Neuronal stem cell (in vitro differentiated cells): Measurements from ENCODE around the gene SND1.
A peak's percentile ranks its signal among the peaks of the same experiment; 100 is the strongest.

Experiments
- DNase-seq: peaks from one replicate; pipeline ENCODE4 v3.0.0-alpha.2; 2013; ENCODE audit warnings: low spot score
- H2AFZ ChIP-seq: one replicate; pipeline ENCODE4 v1.6.1; 2013; ENCODE audit warnings: mild to moderate bottlenecking, low read length, inconsistent platforms
- H2AK5ac ChIP-seq: 2 replicates; pipeline ENCODE4 v1.6.1; 2013; ENCODE audit warnings: low read depth, mild to moderate bottlenecking, inconsistent platforms, low read length, moderate library complexity, mixed read lengths
- H2BK120ac ChIP-seq: 2 replicates; pipeline ENCODE4 v1.6.1; 2013; ENCODE audit warnings: low read depth, mild to moderate bottlenecking, inconsistent platforms, low read length, moderate library complexity, mixed read lengths
- H2BK12ac ChIP-seq: one replicate; pipeline ENCODE4 v1.6.1; 2013; ENCODE audit warnings: low read length, inconsistent platforms
- H2BK15ac ChIP-seq: 2 replicates; pipeline ENCODE4 v1.6.1; 2013; ENCODE audit warnings: mild to moderate bottlenecking, low read length, inconsistent platforms, mixed read lengths
- H2BK5ac ChIP-seq: one replicate; pipeline ENCODE4 v1.6.1; 2013; ENCODE audit warnings: inconsistent platforms, mild to moderate bottlenecking, low read length, moderate library complexity
- H3K14ac ChIP-seq: one replicate; pipeline ENCODE4 v1.6.1; 2013; ENCODE audit warnings: low read length, inconsistent platforms
- H3K18ac ChIP-seq: 2 replicates; pipeline ENCODE4 v1.6.1; 2013; ENCODE audit warnings: low read length, inconsistent platforms
- H3K23ac ChIP-seq: 2 replicates; pipeline ENCODE4 v1.6.1; 2013; ENCODE audit warnings: low read depth, mild to moderate bottlenecking, mixed read lengths, low read length, inconsistent platforms; ENCODE audit not compliant: poor library complexity
- H3K27ac ChIP-seq: replicated peaks from 3 replicates; pipeline ENCODE4 v1.5.1; 2013; ENCODE audit warnings: low read length, inconsistent platforms
- H3K27me3 ChIP-seq, 3 experiments: 2 replicates each; pipeline ENCODE4 v1.6.1; 2013; ENCODE audit warnings: low read length in 3 of 3, mild to moderate bottlenecking in 2 of 3, inconsistent platforms in 1 of 3, low read depth in 1 of 3, mixed read lengths in 1 of 3, moderate library complexity in 1 of 3; ENCODE audit not compliant: control insufficient read depth in 3 of 3, insufficient read depth in 3 of 3
- H3K36me3 ChIP-seq, 2 donors: replicated peaks in 1 of 2; 2 replicates each; pipeline ENCODE4 v1.6.1; 2013; ENCODE audit warnings: low read length in 2 of 2; ENCODE audit not compliant: control insufficient read depth in 2 of 2, insufficient read depth in 2 of 2
- H3K4ac ChIP-seq: 2 replicates; pipeline ENCODE4 v1.6.1; 2013; ENCODE audit warnings: inconsistent platforms, mild to moderate bottlenecking, low read length, moderate library complexity
- H3K4me1 ChIP-seq, 2 donors: 1 replicate in 1 of 2; 2 replicates in 1 of 2; pipeline ENCODE4 v1.6.1; 2013; ENCODE audit warnings: low read length in 2 of 2, low read depth in 1 of 2; ENCODE audit not compliant: control insufficient read depth in 2 of 2, insufficient read depth in 1 of 2
- H3K4me2 ChIP-seq: one replicate; pipeline ENCODE4 v1.6.1; 2013; ENCODE audit warnings: mild to moderate bottlenecking, low read length, inconsistent platforms; ENCODE audit not compliant: insufficient read depth, poor library complexity, severe bottlenecking
- H3K4me3 ChIP-seq, 2 donors: 2 replicates each; pipeline ENCODE4 v1.5.1; 2013; ENCODE audit warnings: low read length in 2 of 2, mild to moderate bottlenecking in 2 of 2, inconsistent platforms in 1 of 2, moderate library complexity in 1 of 2
- H3K79me1 ChIP-seq: one replicate; pipeline ENCODE4 v1.6.1; 2013; ENCODE audit warnings: low read depth, mild to moderate bottlenecking, inconsistent platforms, low read length, moderate library complexity
- H3K9ac ChIP-seq: one replicate; pipeline ENCODE4 v1.6.1; 2013; ENCODE audit warnings: mild to moderate bottlenecking, low read depth, low read length, inconsistent platforms; ENCODE audit not compliant: poor library complexity
- H3K9me3 ChIP-seq, 2 donors: replicated peaks in 1 of 2; 2 replicates each; pipeline versions ENCODE3 to v1.6.1; 2013; ENCODE audit warnings: low read length in 2 of 2, mild to moderate bottlenecking in 2 of 2, inconsistent platforms in 1 of 2, low read depth in 1 of 2, mixed read lengths in 1 of 2, moderate library complexity in 1 of 2; ENCODE audit not compliant: control insufficient read depth in 2 of 2, insufficient read depth in 1 of 2
- H4K8ac ChIP-seq: one replicate; pipeline ENCODE4 v1.6.1; 2013; ENCODE audit warnings: low read depth, mild to moderate bottlenecking, inconsistent platforms, low read length, moderate library complexity
- H4K91ac ChIP-seq: one replicate; pipeline ENCODE4 v1.6.1; 2013; ENCODE audit warnings: low read length, low read depth, mild to moderate bottlenecking, inconsistent platforms; ENCODE audit not compliant: poor library complexity
- WGBS, 2 donors: extraction: QIAGEN DNeasy Blood & Tissue Kit; methylation state at CpG; one replicate each; pipeline ENCODE4 v1.1.7; 2013; ENCODE audit warnings: missing lambda C conversion rate in 2 of 2, mixed read lengths in 1 of 2; ENCODE audit not compliant: insufficient read length in 2 of 2, insufficient replicate concordance in 1 of 2; ENCODE audit errors: extremely low coverage in 2 of 2; 5-methylcytosine and 5-hydroxymethylcytosine counted together

Gene SND1

GRCh38 chr7:127995881-127996215 is 343.9 kb downstream of the SND1 start:
- Histone ChIP-seq H3K9me3 (no peaks in the 10 kb centered on the region), H3K79me1 (no peaks in the 10 kb centered on the region), H3K27me3 (no peaks in the 10 kb centered on the region), H2AFZ (no peak overlapping the region), H3K14ac (no peak overlapping the region), H2BK15ac (no peak overlapping the region), H3K9ac (no peak overlapping the region), H3K27ac (peak overlapping the region; percentile 10), H2AK5ac (no peak overlapping the region), H2BK120ac (no peak overlapping the region), H3K4me1 (peaks cover 15 to 21% of the 10 kb centered on the region in 2 donors), H3K36me3 (peaks cover 3 to 45% of the 10 kb centered on the region in 2 donors), H4K91ac (no peak overlapping the region), H3K4me2 (no peak overlapping the region), H3K4me3 (no peak overlapping the region), H4K8ac (no peak overlapping the region), H3K23ac (no peak overlapping the region), H2BK5ac (no peak overlapping the region), H2BK12ac (no peak overlapping the region), H3K4ac (no peak overlapping the region), H3K18ac (no peak overlapping the region)
- WGBS, 2 donors, result no CpG with 5 or more reads among the region's 3 CpGs
- no peak for DNase-seq

- no peak overlapping the region for H2BK5ac ChIP-seq
- peaks cover 15 to 21% of the 10 kb centered on the region in 2 donors for H3K4me1 ChIP-seq
- H3K27ac ChIP-seq, result no peak overlapping the region
- H3K4me3 ChIP-seq, result no peak overlapping the region
- no peak overlapping the region for H2BK15ac ChIP-seq
- H4K91ac ChIP-seq, result no peak overlapping the region
- no peaks in the 10 kb centered on the region for H3K79me1 ChIP-seq
- no peak overlapping the region for H3K18ac ChIP-seq
- H3K9me3 ChIP-seq, result no peaks in the 10 kb centered on the region
- no peak overlapping the region for H2BK120ac ChIP-seq
- H3K23ac ChIP-seq, result no peak overlapping the region
- H3K14ac ChIP-seq, result no peak overlapping the region
- no peak overlapping the region for H3K4me2 ChIP-seq
- H3K36me3 ChIP-seq, result peaks cover 1 to 39% of the 10 kb centered on the region in 2 donors
- no peak overlapping the region for H2AFZ ChIP-seq
- H2AK5ac ChIP-seq, result no peak overlapping the region
- no peak overlapping the region for H3K9ac ChIP-seq
- H3K27me3 ChIP-seq, result no peaks in the 10 kb centered on the region
- WGBS, 2 donors, result no CpG with 5 or more reads among the region's 11 CpGs
- H2BK12ac ChIP-seq, result no peak overlapping the region
- no peak for DNase-seq
- H3K4ac ChIP-seq, result no peak overlapping the region
- no peak overlapping the region for H4K8ac ChIP-seq
Observed at GRCh38 chr7:127996253-127997071, 344.5 kb downstream of the SND1 start.

DNA sequence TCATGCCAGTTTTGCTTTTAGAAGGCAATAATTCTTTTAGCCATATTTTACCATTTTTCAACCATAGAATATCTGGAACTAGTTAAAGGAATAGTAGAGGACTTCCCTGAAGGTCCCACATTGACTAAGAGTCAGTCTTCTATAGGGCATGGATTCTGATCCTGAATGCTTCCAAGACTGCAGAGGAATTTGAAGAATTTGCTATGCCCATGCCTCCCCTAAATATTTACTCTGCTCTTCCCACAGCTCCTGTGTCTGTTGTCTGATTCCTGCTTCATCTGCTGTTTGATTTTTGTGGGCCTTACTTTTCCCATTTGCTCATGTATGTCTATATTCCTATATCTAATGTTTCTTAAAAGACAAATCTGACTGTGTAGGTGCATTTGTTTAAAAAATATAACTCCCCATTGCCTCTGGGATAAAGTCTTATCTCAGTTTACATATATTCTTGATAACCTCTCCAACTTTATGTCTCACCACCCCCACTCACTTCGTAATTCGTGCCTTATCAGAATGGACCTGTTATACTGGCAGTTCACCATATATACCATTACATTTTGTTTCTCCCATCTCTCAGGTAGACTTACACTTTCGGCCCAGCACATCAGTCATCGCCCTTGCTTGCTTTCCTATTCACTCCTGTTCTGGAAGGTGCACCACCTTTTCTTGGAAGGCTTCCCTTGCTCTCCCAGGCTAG is 345.4 kb downstream of the SND1 start:
- H2BK15ac ChIP-seq, result no peak overlapping the region
- H3K9ac ChIP-seq, result no peak overlapping the region
- peaks cover 1 to 33% of the 10 kb centered on the region in 2 donors for H3K36me3 ChIP-seq
- H4K8ac ChIP-seq, result no peak overlapping the region
- H2BK120ac ChIP-seq, result no peak overlapping the region
- WGBS, 2 donors, result no CpG with 5 or more reads among the region's 4 CpGs
- H3K4me1 ChIP-seq, result peaks cover 15 to 21% of the 10 kb centered on the region in 2 donors
- H3K27ac ChIP-seq, result no peak overlapping the region
- no peak overlapping the region for H3K4me2 ChIP-seq
- no peaks in the 10 kb centered on the region for H3K27me3 ChIP-seq
- no peak overlapping the region for H3K23ac ChIP-seq
- no peak overlapping the region for H3K14ac ChIP-seq
- no peak overlapping the region for H3K4me3 ChIP-seq
- no peak for DNase-seq
- H3K9me3 ChIP-seq, result no peaks in the 10 kb centered on the region
- H3K18ac ChIP-seq, result no peak overlapping the region
- H2BK12ac ChIP-seq, result no peak overlapping the region
- no peak overlapping the region for H3K4ac ChIP-seq
- H2AK5ac ChIP-seq, result no peak overlapping the region
- no peak overlapping the region for H4K91ac ChIP-seq
- H2AFZ ChIP-seq, result no peak overlapping the region
- H3K79me1 ChIP-seq, result no peaks in the 10 kb centered on the region
- no peak overlapping the region for H2BK5ac ChIP-seq

GRCh38 chr7:127998671-127999070 is 346.7 kb downstream of the SND1 start:
- Histone ChIP-seq H2AFZ (no peak overlapping the region), H3K4me1 (peaks cover 15 to 21% of the 10 kb centered on the region in 2 donors), H2BK5ac (no peak overlapping the region), H3K18ac (no peak overlapping the region), H2BK15ac (no peak overlapping the region), H3K9ac (no peak overlapping the region), H3K9me3 (no peaks in the 10 kb centered on the region), H3K23ac (no peak overlapping the region), H2AK5ac (no peak overlapping the region), H4K91ac (no peak overlapping the region), H3K4ac (no peak overlapping the region), H3K27ac (no peak overlapping the region), H2BK12ac (no peak overlapping the region), H3K27me3 (no peaks in the 10 kb centered on the region), H3K14ac (no peak overlapping the region), H3K36me3 (peaks cover 1 to 22% of the 10 kb centered on the region in 2 donors), H3K79me1 (no peaks in the 10 kb centered on the region), H3K4me3 (no peak overlapping the region), H4K8ac (no peak overlapping the region), H3K4me2 (no peak overlapping the region), H2BK120ac (no peak overlapping the region)
- DNase-seq, result no peak
- no CpG with 5 or more reads among the region's 2 CpGs for WGBS, 2 donors
